Gastrocnemius medialis (tissue), 4 donors: ENCODE measurements around the gene GUCY2D. TPM values are rescaled to one million over a fixed set of nuclear protein-coding genes. Genes with fewer than 3 reads are reported as not detected.

Experiments
- ATAC-seq, 2 donors: fragments of 150-250 bp; one replicate each; pipeline ENCODE4 v1.9.1; 2016
- DNase-seq, 2 donors: peaks; one replicate each; pipeline ENCODE4 v3.0.0-alpha.2; 2019
- H3K27ac ChIP-seq, 4 donors: fragments of 200-600 bp; sonication (generic); 1 replicate in 1 of 4; 2 replicates in 3 of 4; pipeline ENCODE4 v1.5.1; 2016 to 2018; ENCODE audit warnings: mild to moderate bottlenecking in 2 of 4, moderate library complexity in 1 of 4
- H3K27me3 ChIP-seq, 3 donors: fragments of 200-600 bp; sonication (generic) in 2 of 3; 1 replicate in 1 of 3; 2 replicates in 2 of 3; pipeline versions ENCODE4 v1.5.1 to v1.6.0; 2016 to 2019; ENCODE audit warnings: mild to moderate bottlenecking in 1 of 3, moderate library complexity in 1 of 3
- H3K36me3 ChIP-seq, 2 donors: fragments of 200-600 bp; sonication (generic) in 1 of 2; one replicate each; pipeline ENCODE4 v1.5.1; 2017 to 2018
- H3K4me1 ChIP-seq, 2 donors: fragments of 200-600 bp; sonication (generic) in 1 of 2; one replicate each; pipeline ENCODE4 v1.5.1; 2016 to 2017; ENCODE audit warnings: mild to moderate bottlenecking in 2 of 2
- H3K4me3 ChIP-seq, 4 donors: fragments of 200-600 bp; sonication (generic) in 3 of 4; 1 replicate in 1 of 4; 2 replicates in 3 of 4; pipeline ENCODE4 v1.5.1; 2016 to 2019; ENCODE audit warnings: mild to moderate bottlenecking in 2 of 4
- H3K9me3 ChIP-seq, 3 donors: fragments of 200-600 bp; sonication (generic) in 2 of 3; 1 replicate in 1 of 3; 2 replicates in 2 of 3; pipeline ENCODE4 v1.5.1; 2016 to 2019
- CTCF ChIP-seq, 5 experiments: fragments of 450-650 bp in 3 of 5; fragments of 200-600 bp in 2 of 5; sonication (generic) in 2 of 5; IDR thresholded peaks in 4 of 5; conservative IDR thresholded peaks in 1 of 5; 1 replicate in 4 of 5; 2 replicates in 1 of 5; pipeline ENCODE4 v1.5.1; 2016 to 2019; ENCODE audit warnings: antibody characterized with exemption in 5 of 5, mild to moderate bottlenecking in 3 of 5, moderate library complexity in 3 of 5
- POLR2A ChIP-seq, 2 donors: fragments of 450-650 bp; IDR thresholded peaks; one replicate each; pipeline ENCODE4 v1.6.1; 2017; ENCODE audit warnings: antibody characterized with exemption in 2 of 2, mild to moderate bottlenecking in 2 of 2, moderate library complexity in 2 of 2
- in situ Hi-C, 4 donors: fragments of 200-750 bp; cut with MboI; loops; one replicate each; pipeline versions ENCODE4 v1.15.0 to v1.8.0; 2017; ENCODE audit warnings: low sequenced_read_pairs in 4 of 4
- intact Hi-C: fragments of 100-400 bp; cut with DNase I; formaldehyde crosslinking; loops from one replicate; pipeline ENCODE4 v1.15.1; 2023; ENCODE audit warnings: low total_unique reads
- total RNA-seq, 4 donors: library from RNA; depleted of rRNA; stranded (reverse); fragments of >200 nt; gene quantifications; one replicate each; pipeline versions ENCODE4 v1.1.0 to v1.2.3, GENCODE V29; 2016

GUCY2D gene
- total RNA-seq, 4 donors from 2014 or later, result not detected

- no peak for DNase-seq
Measured at GRCh38 chr17:8013731-8014557, 11.5 kb downstream of the GUCY2D start.

GRCh38 chr17:8014558-8014850 is 12.1 kb downstream of the GUCY2D start:
- H3K27ac ChIP-seq, result no peak overlapping the region
- H3K27me3 ChIP-seq, result peaks cover 17 to 20% (median 19%) of the 10 kb centered on the region in 3 donors
- H3K4me1 ChIP-seq, result peaks cover 8% of the 10 kb centered on the region in 2 donors
- intact Hi-C loops (no loop called here), in situ Hi-C loops (no loop called here)
- no peak for ATAC-seq
- no peaks in the 10 kb centered on the region for H3K36me3 ChIP-seq
- no peak for DNase-seq
- TF ChIP-seq CTCF (IDR thresholded peaks at IDR 0.05 in 4 of 5, conservative IDR thresholded peaks at IDR 0.05 in 1 of 5) (no peak), POLR2A (IDR thresholded peaks at IDR 0.05) (no peak)
- H3K9me3 ChIP-seq, result no peaks in the 10 kb centered on the region
- no peak overlapping the region for H3K4me3 ChIP-seq

More at GRCh38 chr17:8013731-8014557, 11.5 kb downstream of the GUCY2D start:
- Histone ChIP-seq H3K4me1 (peaks cover 8% of the 10 kb centered on the region in 2 donors), H3K27ac (no peak overlapping the region), H3K27me3 (peaks cover 17 to 20% (median 19%) of the 10 kb centered on the region in 3 donors), H3K36me3 (no peaks in the 10 kb centered on the region), H3K4me3 (no peak overlapping the region), H3K9me3 (no peaks in the 10 kb centered on the region)
- TF ChIP-seq CTCF (IDR thresholded peaks at IDR 0.05 in 4 of 5, conservative IDR thresholded peaks at IDR 0.05 in 1 of 5) (no peak), POLR2A (IDR thresholded peaks at IDR 0.05) (no peak)
- intact Hi-C loops (no loop called here), in situ Hi-C loops (no loop called here)
- ATAC-seq, result no peak

GRCh38 chr17:8015236-8015956 is 13.0 kb downstream of the GUCY2D start:
- in situ Hi-C loops, result no loop called here
- ATAC-seq (no peak), DNase-seq (no peak)
- no peaks in the 10 kb centered on the region for H3K36me3 ChIP-seq
- no peak overlapping the region for H3K27ac ChIP-seq
- no peaks in the 10 kb centered on the region for H3K9me3 ChIP-seq
- peaks cover 8% of the 10 kb centered on the region in 2 donors for H3K4me1 ChIP-seq
- H3K27me3 ChIP-seq, result peaks cover 17 to 20% (median 19%) of the 10 kb centered on the region in 3 donors
- intact Hi-C loops, result no loop called here
- no peak for TF ChIP-seq CTCF (IDR thresholded peaks at IDR 0.05 in 4 of 5, conservative IDR thresholded peaks at IDR 0.05 in 1 of 5)
- TF ChIP-seq POLR2A (IDR thresholded peaks at IDR 0.05), result no peak
- peak overlapping the region; percentile 8 to 40 (median 33) for H3K4me3 ChIP-seq

- H3K36me3 ChIP-seq, result no peaks in the 10 kb centered on the region
- peak overlapping the region; percentile 8 to 40 (median 33) for H3K4me3 ChIP-seq
- intact Hi-C loops (no loop called here), in situ Hi-C loops (no loop called here)
- H3K9me3 ChIP-seq, result no peaks in the 10 kb centered on the region
- DNase-seq (no peak), ATAC-seq (no peak)
- H3K4me1 ChIP-seq, result peaks cover 8% of the 10 kb centered on the region in 2 donors
- TF ChIP-seq POLR2A (IDR thresholded peaks at IDR 0.05) (no peak), CTCF (IDR thresholded peaks at IDR 0.05 in 4 of 5, conservative IDR thresholded peaks at IDR 0.05 in 1 of 5) (no peak)
- peaks cover 17 to 20% (median 19%) of the 10 kb centered on the region in 3 donors for H3K27me3 ChIP-seq
- H3K27ac ChIP-seq, result no peak overlapping the region
Measured at GRCh38 chr17:8015957-8016631, 13.7 kb downstream of the GUCY2D start.
